GM04503 (cell line): ENCODE results near the gene POLR3B.
"Not testable (repeated sequence)": the region's sequence is repeated elsewhere in the genome, so short reads cannot be mapped to it uniquely, and the experiment has no call there.

Experiments used
- DNase-seq: peaks from one replicate; pipeline ENCODE4 v3.0.0-alpha.2; 2012; ENCODE audit warnings: low read depth

The POLR3B gene

GRCh38 chr12:106342397-106343213 is 14.9 kb upstream of the POLR3B start:
- peak; percentile 78 for DNase-seq

GRCh38 chr12:106343214-106343528 is 14.4 kb upstream of the POLR3B start:
- DNase-seq: no peak

GRCh38 chr12:106344131-106344530 is 13.4 kb upstream of the POLR3B start:
- no peak for DNase-seq

- DNase-seq: no peak
Measured at GRCh38 chr12:106345746-106346145, 11.8 kb upstream of the POLR3B start.

GRCh38 chr12:106348411-106348810 is 9.1 kb upstream of the POLR3B start:
- DNase-seq: no peak

- DNase-seq: no peak
Measured at GRCh38 chr12:106353175-106353574, 4.4 kb upstream of the POLR3B start.

GRCh38 chr12:106358396-106359241 is 1.1 kb downstream of the POLR3B start:
- DNase-seq: no peak

- DNase-seq: no peak
Measured at GRCh38 chr12:106359646-106360399, 2.3 kb downstream of the POLR3B start.

GRCh38 chr12:106360400-106360994 is 2.9 kb downstream of the POLR3B start:
- DNase-seq: no peak

GRCh38 chr12:106362971-106363370 is 5.4 kb downstream of the POLR3B start:
- DNase-seq: no peak

GRCh38 chr12:106364261-106364660 is 6.7 kb downstream of the POLR3B start:
- DNase-seq: no peak

GRCh38 chr12:106369624-106370346 is 12.2 kb downstream of the POLR3B start:
- peak; percentile 62 for DNase-seq

GRCh38 chr12:106378788-106379187 is 21.2 kb downstream of the POLR3B start:
- DNase-seq: no peak

GRCh38 chr12:106380954-106381353 is 23.4 kb downstream of the POLR3B start:
- DNase-seq: no peak

GRCh38 chr12:106381866-106382265 is 24.3 kb downstream of the POLR3B start:
- not testable (repeated sequence) for DNase-seq

GRCh38 chr12:106386813-106387535 is 29.4 kb downstream of the POLR3B start:
- no peak for DNase-seq

- no peak for DNase-seq
Measured at GRCh38 chr12:106387848-106388377, 30.4 kb downstream of the POLR3B start.

- DNase-seq: no peak
Measured at GRCh38 chr12:106389151-106389550, 31.6 kb downstream of the POLR3B start.

- DNase-seq: no peak
Measured at GRCh38 chr12:106392759-106393158, 35.2 kb downstream of the POLR3B start.

GRCh38 chr12:106409878-106410277 is 52.3 kb downstream of the POLR3B start:
- DNase-seq: no peak

- no peak for DNase-seq
Measured at GRCh38 chr12:106412563-106412962, 55.0 kb downstream of the POLR3B start.
